H1 (cell line): ENCODE measurements around the gene OR1M1. TPM values are rescaled to one million over a fixed set of nuclear protein-coding genes. Genes with fewer than 3 reads are reported as not detected.

ENCODE experiments used
- CTCF ChIA-PET: fragments of 300-600 bp; sonication (Branson Sonifier 250); formaldehyde crosslinking; loops from one replicate; lab custom pipeline; 2021; ENCODE audit not compliant: partially characterized antibody; lab: Charles Lee
- POLR2A ChIA-PET: fragments of 300-600 bp; sonication (Branson Sonifier 250); formaldehyde crosslinking; loops from one replicate; lab custom pipeline; 2021; ENCODE audit warnings: inconsistent platforms; ENCODE audit not compliant: partially characterized antibody; lab: Charles Lee
- DNase-seq, 2 experiments: peaks; one replicate each; pipeline versions ENCODE4 v3.0.0 to v3.0.0-alpha.2; 2010 to 2022; ENCODE audit warnings: low spot score in 2 of 2, low read depth in 1 of 2, mixed read lengths in 1 of 2
- FAIRE-seq: peaks from 2 replicates; lab custom pipeline; 2011; peaks lifted over from hg19 to GRCh38; lab: Jason Lieb, UNC
- H2AFZ ChIP-seq: 2 replicates; pipeline ENCODE4 v1.8.1; 2012; ENCODE audit warnings: low read length, inconsistent platforms
- H2AK5ac ChIP-seq: 2 replicates; pipeline ENCODE4 v1.6.1; 2013; ENCODE audit warnings: low read depth, low read length
- H2BK120ac ChIP-seq: replicated peaks from 2 replicates; pipeline ENCODE3; 2013; ENCODE audit warnings: low read depth, low read length, inconsistent platforms
- H2BK12ac ChIP-seq: 2 replicates; pipeline ENCODE4 v1.6.1; 2013; ENCODE audit warnings: low read depth, low read length
- H2BK15ac ChIP-seq: 2 replicates; pipeline ENCODE4 v1.6.1; 2013; ENCODE audit warnings: low read length
- H2BK20ac ChIP-seq: 2 replicates; pipeline ENCODE4 v1.6.1; 2013; ENCODE audit warnings: low read length
- H2BK5ac ChIP-seq: 2 replicates; pipeline ENCODE4 v1.6.1; 2013; ENCODE audit warnings: low read depth, low read length
- H3K14ac ChIP-seq: 2 replicates; pipeline ENCODE4 v1.6.1; 2013; ENCODE audit warnings: inconsistent platforms; ENCODE audit not compliant: insufficient read length
- H3K18ac ChIP-seq: 2 replicates; pipeline ENCODE4 v1.6.1; 2013; ENCODE audit warnings: low read length; ENCODE audit errors: extremely low read depth
- H3K23ac ChIP-seq: 2 replicates; pipeline ENCODE4 v1.6.1; 2013; ENCODE audit warnings: inconsistent platforms; ENCODE audit not compliant: insufficient read length
- H3K23me2 ChIP-seq: 2 replicates; pipeline ENCODE4 v1.6.1; 2013; ENCODE audit warnings: low read depth, low read length
- H3K27ac ChIP-seq: 2 replicates; pipeline ENCODE4 v1.6.1; 2011; ENCODE audit warnings: low read depth, low read length, inconsistent platforms
- H3K27me3 ChIP-seq, 4 experiments: replicated peaks in 1 of 4; 1 replicate in 1 of 4; 2 replicates in 3 of 4; pipeline versions ENCODE4 v1.6.1 to v1.8.1; 2011 to 2013; ENCODE audit warnings: low read length in 3 of 4, mild to moderate bottlenecking in 3 of 4, inconsistent platforms in 2 of 4, mixed read lengths in 2 of 4, moderate library complexity in 1 of 4; ENCODE audit not compliant: control insufficient read depth in 3 of 4, insufficient read depth in 3 of 4; ENCODE audit errors: extremely low read depth in 1 of 4
- H3K36me3 ChIP-seq, 4 experiments: 2 replicates each; pipeline versions ENCODE4 v1.6.1 to v1.8.1; 2011 to 2013; ENCODE audit warnings: mild to moderate bottlenecking in 4 of 4, low read length in 3 of 4, moderate library complexity in 2 of 4, control low read depth in 1 of 4, inconsistent platforms in 1 of 4; ENCODE audit not compliant: insufficient read depth in 4 of 4, control insufficient read depth in 2 of 4
- H3K4ac ChIP-seq: replicated peaks from 2 replicates; pipeline ENCODE3; 2013; ENCODE audit warnings: low read length, low read depth, mixed read lengths, inconsistent platforms; ENCODE audit not compliant: insufficient read length
- H3K4me1 ChIP-seq, 4 experiments: replicated peaks in 1 of 4; 1 replicate in 1 of 4; 2 replicates in 3 of 4; pipeline versions ENCODE4 v1.6.1 to v1.8.1; 2011 to 2013; ENCODE audit warnings: low read length in 3 of 4, inconsistent platforms in 2 of 4, mixed read lengths in 1 of 4; ENCODE audit not compliant: insufficient read depth in 4 of 4, control insufficient read depth in 3 of 4
- H3K4me2 ChIP-seq, 2 experiments: 2 replicates each; pipeline versions ENCODE4 v1.6.1 to v1.8.1; 2011 to 2013; ENCODE audit warnings: low read depth in 2 of 2, low read length in 2 of 2, control low read depth in 1 of 2, inconsistent platforms in 1 of 2, mild to moderate bottlenecking in 1 of 2; ENCODE audit not compliant: insufficient read depth in 1 of 2
- H3K4me3 ChIP-seq, 4 experiments: fragments of 200-600, 300-600 bp in 1 of 4; sonication (generic), shearing (Covaris generic), sonication (Bioruptor Twin) in 1 of 4; 2 replicates each; pipeline versions ENCODE4 v1.5.1 to v1.8.1; 2011 to 2016; ENCODE audit warnings: low read length in 4 of 4, low read depth in 3 of 4, control low read depth in 2 of 4, inconsistent platforms in 2 of 4, mild to moderate bottlenecking in 2 of 4, mixed read lengths in 1 of 4, moderate library complexity in 1 of 4; ENCODE audit not compliant: insufficient read depth in 2 of 4; ENCODE audit errors: extremely low read depth in 1 of 4
- H3K56ac ChIP-seq: replicated peaks from 2 replicates; pipeline ENCODE3; 2013; ENCODE audit warnings: low read depth, mild to moderate bottlenecking, mixed read lengths, low read length, inconsistent platforms; ENCODE audit not compliant: insufficient read length
- H3K79me1 ChIP-seq: 2 replicates; pipeline ENCODE4 v1.6.1; 2013; ENCODE audit warnings: low read depth, low read length, control low read depth
- H3K79me2 ChIP-seq, 2 experiments: 2 replicates each; pipeline versions ENCODE4 v1.6.1 to v1.8.1; 2012 to 2013; ENCODE audit warnings: low read length in 2 of 2, mild to moderate bottlenecking in 2 of 2, inconsistent platforms in 1 of 2; ENCODE audit not compliant: insufficient read depth in 2 of 2, control insufficient read depth in 1 of 2
- H3K9ac ChIP-seq, 4 experiments: replicated peaks in 1 of 4; 1 replicate in 1 of 4; 2 replicates in 3 of 4; pipeline versions ENCODE4 v1.6.1 to v1.8.1; 2011 to 2013; ENCODE audit warnings: low read depth in 3 of 4, low read length in 3 of 4, control low read depth in 2 of 4, mild to moderate bottlenecking in 2 of 4, moderate library complexity in 2 of 4, inconsistent platforms in 1 of 4; ENCODE audit errors: extremely low read depth in 1 of 4
- H3K9me3 ChIP-seq, 2 experiments: 2 replicates each; pipeline versions ENCODE4 v1.6.1 to v1.8.1; 2012 to 2013; ENCODE audit warnings: mild to moderate bottlenecking in 2 of 2, moderate library complexity in 2 of 2, control low read depth in 1 of 2, inconsistent platforms in 1 of 2, low read depth in 1 of 2, low read length in 1 of 2, mixed read lengths in 1 of 2; ENCODE audit not compliant: insufficient read depth in 2 of 2
- H4K20me1 ChIP-seq, 2 experiments: replicated peaks in 1 of 2; 2 replicates each; pipeline versions ENCODE3 to v1.8.1; 2011 to 2013; ENCODE audit warnings: inconsistent platforms in 2 of 2, low read length in 2 of 2, mild to moderate bottlenecking in 1 of 2; ENCODE audit not compliant: insufficient read depth in 2 of 2, control insufficient read depth in 1 of 2
- H4K5ac ChIP-seq: 2 replicates; pipeline ENCODE4 v1.6.1; 2013; ENCODE audit warnings: low read length, low read depth, mixed read lengths, inconsistent platforms; ENCODE audit not compliant: insufficient read length
- H4K8ac ChIP-seq: 2 replicates; pipeline ENCODE4 v1.8.0; 2013; ENCODE audit warnings: mild to moderate bottlenecking, moderate library complexity, low read length, inconsistent platforms; ENCODE audit not compliant: insufficient read depth; ENCODE audit errors: extremely low read depth
- H4K91ac ChIP-seq: replicated peaks from 2 replicates; pipeline ENCODE3; 2013; ENCODE audit warnings: low read length, mixed read lengths, inconsistent platforms; ENCODE audit not compliant: insufficient read length
- CHD1 ChIP-seq: IDR thresholded peaks from 2 replicates; pipeline ENCODE4 v1.6.1; 2012; ENCODE audit warnings: low read depth, low read length, improper control_type of control experiment
- CHD2 ChIP-seq: IDR thresholded peaks from 2 replicates; pipeline ENCODE4 v1.6.1; 2012; ENCODE audit warnings: low read length, improper control_type of control experiment
- JUND ChIP-seq: IDR thresholded peaks from 2 replicates; pipeline ENCODE4 v1.6.1; 2011; ENCODE audit warnings: mild to moderate bottlenecking, improper control_type of control experiment, low read length
- KDM1A ChIP-seq: fragments of 200-600, 300-600 bp; sonication (generic); IDR thresholded peaks from 2 replicates; pipeline ENCODE4 v1.7.1; 2016; ENCODE audit warnings: mild to moderate bottlenecking, low read length, borderline replicate concordance
- POU5F1 ChIP-seq: IDR thresholded peaks from 2 replicates; pipeline ENCODE4 v1.6.1; 2011; ENCODE audit warnings: low read depth, mild to moderate bottlenecking, low read length, moderate library complexity
- TBP ChIP-seq: IDR thresholded peaks from 2 replicates; pipeline ENCODE4 v1.6.1; 2011; ENCODE audit warnings: low read depth, low read length, improper control_type of control experiment
- WGBS, 2 experiments: shearing (Covaris generic) in 1 of 2; methylation state at CpG; one replicate each; pipeline versions ENCODE4 v1.1.6 to v1.1.7; 2013 to 2015; ENCODE audit warnings: low lambda C conversion rate in 2 of 2, mixed read lengths in 2 of 2, inconsistent platforms in 1 of 2, low coverage in 1 of 2, missing lambda C conversion rate in 1 of 2; ENCODE audit not compliant: insufficient replicate concordance in 2 of 2, insufficient coverage in 1 of 2, insufficient read length in 1 of 2; ENCODE audit errors: extremely low coverage in 1 of 2, missing lambda C conversion rate in 1 of 2; 5-methylcytosine and 5-hydroxymethylcytosine counted together
- polyA plus RNA-seq, 7 experiments: library from polyadenylated mRNA; depleted of rRNA in 3 of 7; stranded (reverse) in 5 of 7; unstranded in 2 of 7; fragments of >200 nt in 5 of 7; fragments of 200-250 nt in 2 of 7; gene quantifications; 1 replicate in 5 of 7; 2 replicates in 1 of 7; 4 replicates in 1 of 7; pipeline versions ENCODE4 v1.2.1 to v1.2.3, GENCODE V29; 2011 to 2013; ENCODE audit warnings: missing spikeins in 2 of 7, mixed read lengths in 2 of 7
- total RNA-seq: library from RNA; stranded (reverse); fragmentation: NEBNext Ultra II Directional; extraction: Animal tissue kit (Norgen Biotek cat#: 25700); gene quantifications from 2 replicates; pipeline ENCODE4 v1.2.1, GENCODE V29; 2021
- TF ChIP-seq, protein P1 (sequence below): IDR thresholded peaks from 2 replicates; pipeline ENCODE4 v1.6.1; 2012; ENCODE audit warnings: inconsistent platforms

OR1M1 gene
- total and polyA plus RNA-seq, 2 of the 8 experiments (the other 6 are each of a cell fraction or from before 2014, with no cell fraction given), result 0.12 TPM; not detected in 1

DNA sequence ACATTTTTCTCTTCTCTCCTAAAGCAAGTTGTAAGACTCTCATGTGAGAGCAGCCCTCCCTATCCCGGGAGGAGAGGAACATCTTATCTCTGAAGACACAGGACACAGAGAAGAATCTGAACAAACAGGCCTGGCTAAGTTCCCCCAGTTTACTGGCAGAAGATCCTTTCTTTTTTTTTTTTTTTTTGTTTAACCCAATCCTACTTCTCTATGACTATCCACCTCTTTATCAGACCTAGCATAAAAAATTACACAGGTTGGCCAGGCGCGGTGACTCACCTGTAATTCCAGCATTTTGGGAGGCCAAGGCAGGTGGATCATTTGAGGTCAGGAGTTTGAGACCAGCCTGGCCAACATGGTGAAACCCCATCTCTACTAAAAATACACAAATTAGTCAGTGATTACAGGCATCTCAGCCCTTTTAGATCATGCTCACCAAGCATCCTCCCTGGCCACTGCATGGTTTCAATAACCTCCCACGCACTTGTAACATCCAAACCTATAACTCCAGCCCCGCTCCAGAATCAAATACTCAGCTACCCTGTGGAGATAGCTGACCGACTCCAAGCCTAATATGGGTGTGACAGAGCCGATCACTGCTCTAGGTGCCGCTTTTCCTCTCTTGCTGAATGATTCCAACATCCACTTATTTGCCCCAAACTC is 49.3 kb upstream of the OR1M1 start:
- POLR2A ChIA-PET, result no interaction called here
- H4K91ac ChIP-seq, result no peak overlapping the region
- H3K9ac ChIP-seq, result no peak overlapping the region
- H3K4me3 ChIP-seq, result no peak overlapping the region
- 96% methylated on average over 8 of the region's 8 CpGs; no CpG with 5 or more reads in 1 of the 2 experiments for WGBS, 2 experiments
- no peak overlapping the region for H3K14ac ChIP-seq
- no peaks in the 10 kb centered on the region; a peak in 1 of 8 replicates for H3K36me3 ChIP-seq
- no peak overlapping the region for H3K23ac ChIP-seq
- no peak for FAIRE-seq
- no peaks in the 10 kb centered on the region for H3K9me3 ChIP-seq
- no peak overlapping the region for H2AK5ac ChIP-seq
- H4K5ac ChIP-seq, result no peak overlapping the region
- H2BK5ac ChIP-seq, result no peak overlapping the region
- H4K20me1 ChIP-seq, result no peaks in the 10 kb centered on the region
- H3K56ac ChIP-seq, result no peak overlapping the region
- H3K18ac ChIP-seq, result no peak overlapping the region
- CTCF ChIA-PET, result interaction anchor here (0.6 kb wide), 1 partner anchor 8 kb away, joined by 3 read pairs; no protein-coding TSS in a partner anchor
- no peaks in the 10 kb centered on the region for H3K4me1 ChIP-seq
- H3K27ac ChIP-seq, result no peak overlapping the region
- no peak overlapping the region for H3K4ac ChIP-seq
- no peak overlapping the region for H2BK20ac ChIP-seq
- H2AFZ ChIP-seq, result no peak overlapping the region
- H3K27me3 ChIP-seq, result no peaks in the 10 kb centered on the region
- H3K4me2 ChIP-seq, result no peak overlapping the region
- no peak overlapping the region for H4K8ac ChIP-seq
- no peak for DNase-seq
- H3K79me1 ChIP-seq, result no peaks in the 10 kb centered on the region
- no peak overlapping the region for H2BK12ac ChIP-seq
- peaks cover 4% of the 10 kb centered on the region; the same call in 1 of the 2 replicates for H3K23me2 ChIP-seq
- H2BK120ac ChIP-seq, result no peak overlapping the region
- H2BK15ac ChIP-seq, result no peak overlapping the region
- H3K79me2 ChIP-seq, result no peaks in the 10 kb centered on the region
- TF ChIP-seq JUND (no peak), CHD2 (no peak), TBP (no peak), KDM1A (no peak), POU5F1 (no peak), CHD1 (no peak)
- TF ChIP-seq, protein P1, sequence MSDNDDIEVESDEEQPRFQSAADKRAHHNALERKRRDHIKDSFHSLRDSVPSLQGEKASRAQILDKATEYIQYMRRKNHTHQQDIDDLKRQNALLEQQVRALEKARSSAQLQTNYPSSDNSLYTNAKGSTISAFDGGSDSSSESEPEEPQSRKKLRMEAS, result no peak
